ENCODE data around the gene ATP6V1A. TPM values are rescaled to one million over a fixed set of nuclear protein-coding genes. Genes with fewer than 3 reads are reported as not detected.

The ATP6V1A gene
- total RNA-seq, 2 experiments from 2014 or later: 45.2 to 48.3 TPM

DNA sequence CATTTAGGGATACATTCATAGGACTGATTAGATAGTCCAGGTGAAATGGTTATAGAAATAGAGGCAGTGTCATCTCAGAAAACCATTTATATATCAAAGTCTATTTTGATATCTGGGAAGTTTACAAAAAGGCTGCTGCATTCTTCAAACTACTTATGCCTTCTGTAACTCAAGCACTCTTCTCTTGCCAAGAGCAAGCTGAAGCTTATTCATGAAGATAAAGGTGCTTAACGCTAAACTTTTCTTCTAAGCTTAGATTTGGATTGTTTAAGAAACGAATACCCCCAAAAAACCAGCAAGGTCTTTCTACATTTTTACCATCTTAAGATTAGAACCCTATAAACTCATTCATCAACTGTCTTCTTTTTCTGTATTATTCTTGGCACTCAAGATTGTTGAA, 27.1 kb upstream of the ATP6V1A start:
- no peaks in the 10 kb centered on the region for H3K27me3 Mint-ChIP-seq
- H3K4me1 Mint-ChIP-seq: peaks cover 19% of the 10 kb centered on the region
- ATAC-seq (no peak), DNase-seq (no peak)
- no peaks in the 10 kb centered on the region for H3K9me3 Mint-ChIP-seq (ENCODE audit: low read depth)
- no peak overlapping the region for H3K4me3 Mint-ChIP-seq
- POLR2A ChIA-PET: no interaction called here
- intact Hi-C loops (cut with DNase I, micrococcal nuclease): no loop called here
- CTCF ChIA-PET: interaction anchor here (0.5 to 8.9 kb wide), 5 partner anchors 16 to 336 kb away, joined by 3 to 43 read pairs (median 4); no protein-coding TSS in a partner anchor
- H3K27ac Mint-ChIP-seq: no peak overlapping the region
- H3K36me3 Mint-ChIP-seq (ENCODE audit: low read depth): peaks cover 56% of the 10 kb centered on the region

DNA sequence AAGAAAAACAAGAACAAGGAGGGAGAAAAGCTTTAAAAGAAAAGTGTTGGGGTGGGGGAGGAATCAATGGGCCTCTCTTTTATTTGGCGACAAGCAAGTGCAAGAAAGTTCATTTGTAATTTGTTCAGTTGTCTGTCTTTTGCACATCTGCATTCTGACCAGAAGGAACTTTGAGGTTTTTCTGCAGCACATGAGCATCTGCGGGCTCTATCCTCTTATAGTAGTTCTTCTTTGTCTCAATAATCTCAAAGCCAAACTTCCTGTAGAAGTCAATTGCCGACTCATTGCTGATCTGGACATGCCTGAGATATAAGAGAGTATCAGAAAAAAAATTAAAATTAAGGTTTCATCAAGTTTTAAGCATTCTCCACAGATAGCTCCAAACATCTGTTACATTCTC, 25.2 kb upstream of the ATP6V1A start:
- intact Hi-C loops (cut with DNase I, micrococcal nuclease): no loop called here
- Mint-ChIP-seq H3K9me3 (ENCODE audit: low read depth) (no peaks in the 10 kb centered on the region), H3K27ac (peak overlapping the region; percentile 15)

DNA sequence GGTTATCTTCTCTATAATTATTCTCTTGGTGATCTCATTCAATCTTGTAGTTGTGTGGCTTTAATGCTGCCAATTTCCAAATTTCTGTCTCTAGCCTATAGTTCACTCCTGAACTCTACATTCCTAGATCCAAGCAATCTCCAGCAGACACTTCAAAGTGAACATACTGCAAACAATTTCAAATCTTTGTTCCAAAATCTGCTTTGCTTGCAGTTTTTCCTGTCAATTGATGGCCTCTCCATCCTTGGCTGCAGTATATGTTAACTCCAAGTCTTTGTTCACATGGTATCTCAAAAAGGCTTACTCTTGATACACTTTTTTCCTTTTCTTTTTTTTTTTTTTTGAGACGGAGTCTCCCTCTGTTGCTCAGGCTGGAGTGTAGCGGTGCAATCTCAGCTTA, 18.2 kb upstream of the ATP6V1A start:
- no peaks in the 10 kb centered on the region for H3K27me3 Mint-ChIP-seq

More for the DNA sequence above, 25.2 kb upstream of the ATP6V1A start:
- ATAC-seq (no peak), DNase-seq (no peak)
- peaks cover 26% of the 10 kb centered on the region for H3K4me1 Mint-ChIP-seq
- POLR2A ChIA-PET: no interaction called here
- CTCF ChIA-PET: interaction anchor here (0.9 to 8.9 kb wide), 2 partner anchors 14 to 72 kb away, joined by 3 to 43 read pairs; no protein-coding TSS in a partner anchor
- no peaks in the 10 kb centered on the region for H3K27me3 Mint-ChIP-seq
- no peak overlapping the region for H3K4me3 Mint-ChIP-seq
- H3K36me3 Mint-ChIP-seq (ENCODE audit: low read depth): peaks cover 52% of the 10 kb centered on the region

DNA sequence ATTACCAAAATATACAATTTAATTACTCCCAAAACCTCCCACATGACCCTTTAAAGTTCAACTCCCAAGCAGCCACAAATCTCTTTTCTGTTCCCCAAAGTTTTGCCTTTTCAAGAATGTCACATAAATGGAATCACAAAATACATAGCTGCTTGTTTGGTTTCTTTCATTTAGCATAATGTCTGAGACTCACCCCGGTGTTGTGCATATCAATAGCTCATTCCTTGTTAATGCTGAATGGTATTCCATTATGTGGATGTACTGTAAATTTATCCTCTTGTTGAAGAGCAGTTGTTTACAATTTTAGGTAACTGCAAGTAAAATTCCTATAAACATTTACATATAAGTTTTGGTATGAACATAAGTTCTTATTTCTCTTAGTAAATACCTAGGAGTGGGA, 16.3 kb upstream of the ATP6V1A start:
- CTCF ChIA-PET: no interaction called here
- H3K4me1 Mint-ChIP-seq: peaks cover 32% of the 10 kb centered on the region
- H3K4me3 Mint-ChIP-seq: no peak overlapping the region
- ATAC-seq: no peak
- no peak for DNase-seq
- H3K36me3 Mint-ChIP-seq (ENCODE audit: low read depth): peaks cover 30% of the 10 kb centered on the region
- no peaks in the 10 kb centered on the region for H3K27me3 Mint-ChIP-seq
- H3K27ac Mint-ChIP-seq: no peak overlapping the region
- POLR2A ChIA-PET: interaction anchor here (0.6 kb wide), 1 partner anchor 385 kb away, joined by 3 read pairs; no protein-coding TSS in a partner anchor
- intact Hi-C loops (cut with DNase I, micrococcal nuclease): loop anchor here in 1 of 2 experiments (10.0 kb wide), 1 partner anchor 424 kb away; no protein-coding TSS in a partner anchor
- H3K9me3 Mint-ChIP-seq (ENCODE audit: low read depth): no peaks in the 10 kb centered on the region

More for the DNA sequence above, 18.2 kb upstream of the ATP6V1A start:
- Mint-ChIP-seq H3K27ac (no peak overlapping the region), H3K9me3 (ENCODE audit: low read depth) (no peaks in the 10 kb centered on the region), H3K4me3 (no peak overlapping the region), H3K4me1 (peaks cover 23% of the 10 kb centered on the region), H3K36me3 (ENCODE audit: low read depth) (peaks cover 29% of the 10 kb centered on the region)
- intact Hi-C loops (cut with DNase I, micrococcal nuclease): no loop called here
- ChIA-PET CTCF (interaction anchor here (8.9 kb wide), 1 partner anchor 7 kb away, joined by 43 read pairs; no protein-coding TSS in a partner anchor), POLR2A (no interaction called here)
- ATAC-seq (no peak), DNase-seq (no peak)

DNA sequence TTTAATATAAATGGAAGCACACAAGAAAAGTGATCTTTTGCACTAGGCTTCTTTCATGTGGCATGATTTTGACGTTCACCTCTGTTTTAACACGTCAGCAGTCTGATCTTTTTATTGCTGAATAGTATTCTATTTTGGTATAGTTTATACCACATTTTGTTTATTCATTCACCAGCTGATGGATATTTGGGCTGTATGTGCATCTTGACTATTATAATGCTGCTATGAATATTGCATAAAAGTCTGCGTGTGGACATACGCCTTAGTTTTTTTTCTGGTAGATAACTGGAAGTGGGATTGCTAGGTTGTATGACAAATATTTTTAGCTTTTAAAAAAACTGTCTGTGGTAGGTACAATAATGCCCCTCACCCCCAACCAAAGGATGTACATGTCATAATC, 15.1 kb upstream of the ATP6V1A start:
- Mint-ChIP-seq H3K27me3 (no peaks in the 10 kb centered on the region), H3K36me3 (ENCODE audit: low read depth) (peaks cover 28% of the 10 kb centered on the region), H3K9me3 (ENCODE audit: low read depth) (no peaks in the 10 kb centered on the region), H3K4me3 (no peak overlapping the region), H3K27ac (no peak overlapping the region), H3K4me1 (peaks cover 32% of the 10 kb centered on the region)
- ATAC-seq: no peak
- POLR2A ChIA-PET: no interaction called here
- DNase-seq: no peak
- CTCF ChIA-PET: interaction anchor here (9.8 kb wide), 1 partner anchor 17 kb away, joined by 101 read pairs; the partner anchor contains the start of genes ATP6V1A and NAA50
- intact Hi-C loops (cut with DNase I, micrococcal nuclease): loop anchor here in 1 of 2 experiments (10.0 kb wide), 1 partner anchor 423 kb away; no protein-coding TSS in a partner anchor

DNA sequence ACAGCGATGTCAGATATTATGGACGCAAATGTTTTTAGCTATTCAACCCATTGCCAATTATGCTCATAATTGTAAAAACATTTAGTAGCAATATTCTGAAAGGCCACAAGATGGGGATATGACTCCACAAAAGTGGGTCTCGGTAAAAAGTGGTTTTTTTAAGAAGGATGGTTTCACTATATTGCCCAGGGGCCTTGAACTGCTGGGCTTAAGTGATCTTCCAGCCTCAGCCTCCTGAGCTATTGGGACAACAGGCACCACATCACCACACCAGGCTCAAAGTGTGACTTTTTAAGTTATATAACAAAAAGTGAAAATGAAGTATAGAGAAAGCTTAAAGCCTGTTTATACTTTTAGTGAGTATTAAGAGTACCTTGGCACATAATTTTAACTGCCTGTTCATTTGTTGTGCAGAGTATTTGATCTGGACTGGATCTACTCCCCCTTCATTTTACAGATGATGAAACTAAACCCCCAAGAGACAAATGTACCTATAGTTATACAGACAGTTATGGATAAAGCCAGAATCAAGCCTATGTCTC, 10.2 kb upstream of the ATP6V1A start:
- ChIA-PET POLR2A (interaction anchor here (0.5 to 1.2 kb wide), 4 partner anchors 8 to 133 kb away, joined by 3 to 10 read pairs (median 4); no protein-coding TSS in a partner anchor), CTCF (interaction anchor here (0.6 to 9.8 kb wide), 31 partner anchors 12 to 1684 kb away, joined by 3 to 101 read pairs (median 4); partner anchors contain the start of genes ATP6V1A, CCDC191, GRAMD1C and NAA50)
- H3K4me1 Mint-ChIP-seq: peaks cover 67% of the 10 kb centered on the region
- H3K27ac Mint-ChIP-seq: peak overlapping the region; percentile 74
- no peaks in the 10 kb centered on the region for H3K9me3 Mint-ChIP-seq (ENCODE audit: low read depth)
- no peak overlapping the region for H3K4me3 Mint-ChIP-seq
- peaks cover 22% of the 10 kb centered on the region for H3K36me3 Mint-ChIP-seq (ENCODE audit: low read depth)
- intact Hi-C loops (cut with DNase I, micrococcal nuclease): loop anchor here (1.0 to 10.0 kb wide), 7 partner anchors 9 to 418 kb away; partner anchors contain the start of genes GRAMD1C (in 2 of the 2), CCDC191 (in 1 of the 2) and QTRT2 (in 1 of the 2)
- peak; percentile 86 for ATAC-seq
- no peaks in the 10 kb centered on the region for H3K27me3 Mint-ChIP-seq
- DNase-seq: peak; percentile 25

DNA sequence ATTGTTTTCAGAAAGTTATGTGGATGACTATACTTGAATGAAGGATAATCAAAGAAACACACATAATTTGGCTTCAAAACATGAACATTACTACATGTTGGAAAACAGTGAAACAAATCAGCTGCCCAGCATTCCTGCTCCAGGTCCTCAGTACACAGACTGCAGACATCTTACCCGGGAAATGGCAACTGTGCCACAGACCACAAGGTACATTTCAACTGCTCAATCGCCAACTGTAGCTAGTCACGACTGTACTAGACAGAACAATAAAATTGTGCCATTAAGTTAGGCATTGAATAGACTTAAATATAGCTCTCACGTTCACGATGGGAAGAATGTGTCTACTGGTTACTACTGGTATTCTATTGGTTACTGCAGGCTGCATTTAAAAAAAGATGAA, 5.7 kb upstream of the ATP6V1A start:
- Mint-ChIP-seq H3K4me3 (no peak overlapping the region), H3K27me3 (no peaks in the 10 kb centered on the region), H3K36me3 (ENCODE audit: low read depth) (peaks cover 25% of the 10 kb centered on the region), H3K27ac (peak overlapping the region; percentile 1), H3K4me1 (peaks cover 72% of the 10 kb centered on the region), H3K9me3 (ENCODE audit: low read depth) (no peaks in the 10 kb centered on the region)
- intact Hi-C loops (cut with DNase I, micrococcal nuclease): loop anchor here in 1 of 2 experiments (10.0 kb wide), 1 partner anchor 1914 kb away; no protein-coding TSS in a partner anchor
- CTCF ChIA-PET: interaction anchor here (0.8 to 9.8 kb wide), 5 partner anchors 7 to 104 kb away, joined by 3 to 101 read pairs (median 5); partner anchors contain the start of genes ATP6V1A and NAA50
- POLR2A ChIA-PET: no interaction called here
- ATAC-seq (no peak), DNase-seq (no peak)

DNA sequence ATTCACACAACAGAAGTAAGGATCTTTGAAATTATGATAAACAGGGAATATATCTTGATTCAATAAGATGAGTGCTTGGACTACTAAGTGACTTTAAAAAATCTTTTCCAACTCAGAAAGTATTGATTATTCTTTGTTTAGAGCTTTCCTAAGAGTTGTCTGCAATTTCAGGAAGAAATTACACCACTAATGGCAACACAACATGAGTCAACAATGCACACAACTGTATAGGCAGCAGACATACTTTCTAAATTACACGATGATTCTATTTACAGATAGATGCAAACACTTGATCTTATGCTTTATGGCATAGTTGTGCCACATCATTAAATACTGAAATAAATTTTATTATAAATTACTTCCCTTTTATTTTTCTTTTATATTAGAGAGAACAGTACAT, 5.2 kb upstream of the ATP6V1A start:
- intact Hi-C loops (cut with DNase I, micrococcal nuclease): loop anchor here in 1 of 2 experiments (10.0 kb wide), 1 partner anchor 1913 kb away; no protein-coding TSS in a partner anchor
- peak overlapping the region; percentile 1 for H3K27ac Mint-ChIP-seq
- H3K36me3 Mint-ChIP-seq (ENCODE audit: low read depth): peaks cover 27% of the 10 kb centered on the region
- ChIA-PET POLR2A (interaction anchor here (0.6 to 1.2 kb wide), 3 partner anchors 16 to 45 kb away, joined by 3 to 5 read pairs (median 3); partner anchors contain the start of gene USF3), CTCF (interaction anchor here (1.0 to 1.7 kb wide), 4 partner anchors 10 to 103 kb away, joined by 3 to 6 read pairs (median 4); no protein-coding TSS in a partner anchor)
- no peaks in the 10 kb centered on the region for H3K9me3 Mint-ChIP-seq (ENCODE audit: low read depth)
- no peaks in the 10 kb centered on the region for H3K27me3 Mint-ChIP-seq
- H3K4me3 Mint-ChIP-seq: no peak overlapping the region
- no peak for DNase-seq
- peaks cover 70% of the 10 kb centered on the region for H3K4me1 Mint-ChIP-seq
- ATAC-seq: no peak

DNA sequence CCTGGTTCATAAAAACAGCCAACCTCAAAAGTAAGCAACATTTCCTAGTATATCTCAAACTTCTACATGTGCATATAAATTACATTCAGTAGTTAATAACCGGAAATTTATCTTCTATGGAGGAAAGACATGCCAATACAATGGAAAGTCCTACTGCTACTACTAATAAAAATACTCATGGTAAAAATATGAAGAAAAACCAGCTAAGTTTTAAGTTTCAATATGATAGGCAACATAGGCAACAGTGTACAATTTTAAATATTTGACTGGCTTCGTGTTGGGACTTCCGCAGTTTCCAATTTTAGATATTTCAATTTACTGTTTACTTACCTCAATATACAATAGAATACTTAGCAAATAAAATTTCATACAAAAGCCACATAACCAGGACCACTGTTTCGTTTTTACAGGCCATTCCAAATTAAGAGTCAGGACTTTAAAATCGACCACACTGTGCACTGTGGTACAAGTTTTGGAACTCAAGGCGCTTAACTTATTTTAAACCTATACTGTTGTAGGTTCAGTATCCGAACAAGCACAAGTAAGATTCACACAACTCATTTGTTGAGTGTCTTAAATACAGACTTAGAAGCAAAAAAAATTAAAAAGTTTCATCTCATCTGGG, 3.7 kb upstream of the ATP6V1A start:
- ATAC-seq: no peak
- Mint-ChIP-seq H3K9me3 (ENCODE audit: low read depth) (no peaks in the 10 kb centered on the region), H3K4me1 (peaks cover 63% of the 10 kb centered on the region), H3K27me3 (no peaks in the 10 kb centered on the region), H3K36me3 (ENCODE audit: low read depth) (peaks cover 27% of the 10 kb centered on the region), H3K27ac (peak overlapping the region; percentile 47), H3K4me3 (peak overlapping the region; percentile 93)
- no peak for DNase-seq
- intact Hi-C loops (cut with DNase I, micrococcal nuclease): loop anchor here in 1 of 2 experiments (10.0 kb wide), 1 partner anchor 1912 kb away; no protein-coding TSS in a partner anchor
- ChIA-PET POLR2A (interaction anchor here (2.7 kb wide), 1 partner anchor 47 kb away, joined by 7 read pairs; the partner anchor contains the start of gene USF3), CTCF (interaction anchor here (0.6 to 1.3 kb wide), 4 partner anchors 35 to 295 kb away, joined by 3 to 5 read pairs (median 3); no protein-coding TSS in a partner anchor)

DNA sequence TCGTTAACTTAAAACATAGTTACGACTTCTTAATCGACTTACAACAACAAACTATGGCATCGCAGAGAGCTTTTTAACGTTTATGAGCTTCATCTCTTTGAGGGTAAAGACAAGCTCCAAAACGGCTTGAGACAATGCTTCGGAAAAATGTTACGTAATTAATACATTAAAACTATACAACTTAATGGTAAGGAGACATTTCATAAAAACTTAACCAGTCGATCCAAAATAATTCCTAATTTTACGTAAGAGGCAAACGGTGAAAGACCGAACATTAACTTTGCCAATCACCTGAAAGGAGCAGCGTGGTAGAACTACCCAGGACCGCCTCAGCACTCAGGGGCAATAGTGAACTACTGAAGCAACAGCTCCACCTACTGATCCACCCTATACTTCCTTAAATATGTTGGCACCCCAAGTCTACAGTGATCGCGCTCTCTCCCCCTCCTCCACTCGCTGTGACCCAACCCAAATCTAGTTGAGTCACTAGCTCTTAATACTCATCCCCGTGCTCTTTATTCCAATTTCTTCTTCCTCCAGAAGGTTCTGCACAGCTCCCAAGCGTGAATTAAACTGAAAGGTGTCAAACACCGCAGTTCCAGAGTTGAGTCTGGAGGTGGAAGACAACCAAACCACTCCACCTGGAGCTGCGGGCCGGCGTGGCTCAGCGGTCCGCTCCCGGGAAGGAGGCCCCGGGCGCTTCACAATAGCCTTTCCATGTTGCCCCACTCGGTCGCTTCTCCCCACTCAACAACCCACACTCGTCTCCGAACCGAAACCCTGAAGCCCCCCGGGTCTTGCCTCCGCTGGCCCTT, 1.7 kb upstream of the ATP6V1A start:
- Mint-ChIP-seq H3K27me3 (no peaks in the 10 kb centered on the region), H3K36me3 (ENCODE audit: low read depth) (peaks cover 26% of the 10 kb centered on the region)
- CTCF ChIA-PET: interaction anchor here (0.6 to 8.2 kb wide), 24 partner anchors 9 to 749 kb away, joined by 3 to 101 read pairs (median 4); partner anchors contain the start of gene USF3

More for the DNA sequence above, 1.7 kb upstream of the ATP6V1A start:
- peak; percentile 71 for ATAC-seq
- Mint-ChIP-seq H3K4me1 (peaks cover 69% of the 10 kb centered on the region), H3K4me3 (peak overlapping the region; percentile 93), H3K9me3 (ENCODE audit: low read depth) (no peaks in the 10 kb centered on the region), H3K27ac (peak overlapping the region; percentile 100)
- peak; percentile 88 for DNase-seq
- POLR2A ChIA-PET: interaction anchor here (0.8 to 2.7 kb wide), 5 partner anchors 9 to 230 kb away, joined by 3 to 10 read pairs (median 4); partner anchors contain the start of genes SPICE1 and USF3
- intact Hi-C loops (cut with DNase I, micrococcal nuclease): loop anchor here (1.0 to 10.0 kb wide), 14 partner anchors 9 to 1910 kb away; partner anchors contain the start of genes GRAMD1C (in 1 of the 2), SIDT1 (in 1 of the 2), SPICE1 (in 1 of the 2) and USF3 (in 1 of the 2)
